Measurements from ENCODE around the gene CDC42EP2.

DNA sequence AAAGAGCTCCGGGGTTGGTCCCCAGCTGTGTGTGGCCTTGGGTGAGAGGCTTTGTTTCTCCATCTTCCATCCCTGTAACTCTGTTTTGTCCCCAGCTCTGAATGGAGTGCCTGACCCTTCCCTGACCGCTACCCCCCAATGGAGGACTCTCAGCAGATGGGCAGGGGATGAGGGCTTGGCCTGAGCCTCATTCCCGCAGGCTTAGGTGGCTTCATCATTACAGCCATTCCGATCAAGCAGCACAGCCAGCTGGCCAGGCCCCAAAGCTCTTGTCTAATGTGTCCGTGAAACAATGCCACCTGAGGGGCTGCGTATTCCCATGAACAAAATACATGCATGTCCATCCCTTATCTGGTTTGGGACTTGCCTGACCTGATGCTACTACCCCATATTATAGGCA, 3.9 kb upstream of the CDC42EP2 start:
- TF ChIP-seq EZH2 (IDR thresholded peaks at IDR 0.05) (no peak), POLR2AphosphoS5 (IDR thresholded peaks at IDR 0.05; ENCODE audit: borderline replicate concordance, low read depth, low read length) (no peak), FOXP2 (optimal IDR thresholded peaks at IDR 0.05; ENCODE audit: control extremely low read depth, extremely low read length, insufficient read depth) (no peak)

Measured in SK-N-MC (cell line).